C1 segment of cervical spinal cord (tissue), 14 donors: ENCODE data around the gene MAP2K6.
A peak's percentile ranks its signal among the peaks of the same experiment; 100 is the strongest.

ENCODE experiments used
- DNase-seq, 14 donors: peaks; one replicate each; lab custom pipeline; 2025; lab: John Stamatoyannopoulos, UW

The MAP2K6 gene

GRCh38 chr17:69534235-69534621, 119.7 kb downstream of the MAP2K6 start:
- DNase-seq: no peak

GRCh38 chr17:69535016-69535570, 120.6 kb downstream of the MAP2K6 start:
- no peak for DNase-seq

- no peak for DNase-seq
Observed at GRCh38 chr17:69538795-69539194, 124.3 kb downstream of the MAP2K6 start.

DNA sequence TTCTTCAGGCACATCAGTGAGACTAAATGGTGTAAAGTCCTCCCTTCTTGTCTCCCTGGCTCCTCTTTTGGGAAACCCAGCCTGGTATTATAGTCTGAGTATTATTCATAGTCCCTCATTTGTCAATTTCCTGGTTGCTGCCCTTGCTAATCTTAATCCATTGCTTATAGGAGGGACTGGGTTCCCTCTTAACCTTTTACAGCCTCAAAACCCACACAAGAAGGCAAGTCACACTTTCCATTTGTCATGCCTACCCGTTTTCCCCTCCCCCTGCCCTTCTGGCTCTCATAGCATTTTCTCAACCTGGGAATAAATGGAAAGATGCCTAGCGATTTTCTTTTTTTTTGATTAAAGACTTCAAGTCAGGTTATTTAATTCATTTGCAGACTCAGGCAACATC, 124.8 kb downstream of the MAP2K6 start:
- DNase-seq: no peak

DNA sequence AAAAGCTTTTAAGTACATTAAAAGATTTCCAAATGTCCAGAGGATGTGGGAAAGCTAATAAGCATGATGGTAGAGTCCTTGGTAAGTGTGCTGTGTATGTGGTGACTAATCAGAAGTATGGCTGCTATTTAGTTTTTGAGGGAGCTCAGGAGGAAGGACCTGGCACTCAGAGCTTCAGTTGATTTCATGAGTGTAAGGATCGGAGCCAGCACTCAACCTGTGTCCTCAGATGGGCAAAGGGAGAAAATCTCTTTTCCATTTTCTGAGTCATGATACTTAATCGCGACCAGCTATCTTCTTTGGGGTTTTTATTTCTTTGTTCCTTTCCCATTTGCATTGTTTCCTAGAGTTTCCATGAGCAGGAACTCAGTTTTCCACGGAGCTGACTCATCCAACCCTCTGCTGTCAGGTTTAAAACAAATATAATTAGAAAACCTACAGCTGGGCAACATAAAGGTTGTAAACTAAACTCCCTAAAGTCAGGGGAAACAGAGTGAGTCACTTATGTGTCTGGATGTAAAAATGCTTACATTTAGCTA, 125.4 kb downstream of the MAP2K6 start:
- no peak for DNase-seq

DNA sequence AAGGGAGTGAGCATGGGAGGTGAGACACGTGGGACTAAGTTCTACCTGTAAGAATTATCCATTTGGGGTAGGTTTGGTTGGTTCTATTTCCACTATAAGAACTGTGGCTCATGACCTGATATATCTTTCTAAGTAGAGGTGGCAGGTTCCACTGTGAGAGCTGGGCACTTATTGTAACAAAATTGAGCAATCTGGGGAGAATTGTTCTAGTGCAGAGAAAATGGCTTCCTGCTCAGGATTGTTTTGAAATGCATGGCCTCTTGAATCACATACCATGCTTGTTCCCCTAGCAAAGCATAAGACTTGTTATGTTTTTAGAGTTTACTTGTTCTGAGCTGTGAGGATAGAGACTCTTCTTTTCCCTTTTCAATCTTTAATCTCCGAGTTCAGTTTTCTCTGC, 125.9 kb downstream of the MAP2K6 start:
- DNase-seq: no peak

DNA sequence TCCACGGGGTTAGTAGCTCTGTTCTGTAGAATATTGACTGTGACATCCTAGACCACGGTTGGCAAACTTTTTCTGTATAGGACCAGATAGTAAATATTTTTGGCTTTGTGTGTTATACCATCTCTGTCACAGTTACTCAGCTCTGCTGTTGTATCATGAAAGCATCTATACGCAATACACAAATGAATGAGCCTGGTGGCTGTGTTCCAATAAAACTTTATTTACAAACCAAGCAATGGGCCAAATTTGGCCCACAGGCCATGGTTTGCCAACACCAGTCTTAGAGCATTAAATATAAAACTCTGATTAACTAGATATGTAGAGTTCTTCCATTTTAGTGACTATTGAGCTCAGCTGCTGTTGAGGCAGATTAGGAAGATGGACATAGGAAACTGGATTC, 132.7 kb downstream of the MAP2K6 start:
- no peak for DNase-seq

- no peak for DNase-seq
Observed at GRCh38 chr17:69547947-69548346, 133.4 kb downstream of the MAP2K6 start.

DNA sequence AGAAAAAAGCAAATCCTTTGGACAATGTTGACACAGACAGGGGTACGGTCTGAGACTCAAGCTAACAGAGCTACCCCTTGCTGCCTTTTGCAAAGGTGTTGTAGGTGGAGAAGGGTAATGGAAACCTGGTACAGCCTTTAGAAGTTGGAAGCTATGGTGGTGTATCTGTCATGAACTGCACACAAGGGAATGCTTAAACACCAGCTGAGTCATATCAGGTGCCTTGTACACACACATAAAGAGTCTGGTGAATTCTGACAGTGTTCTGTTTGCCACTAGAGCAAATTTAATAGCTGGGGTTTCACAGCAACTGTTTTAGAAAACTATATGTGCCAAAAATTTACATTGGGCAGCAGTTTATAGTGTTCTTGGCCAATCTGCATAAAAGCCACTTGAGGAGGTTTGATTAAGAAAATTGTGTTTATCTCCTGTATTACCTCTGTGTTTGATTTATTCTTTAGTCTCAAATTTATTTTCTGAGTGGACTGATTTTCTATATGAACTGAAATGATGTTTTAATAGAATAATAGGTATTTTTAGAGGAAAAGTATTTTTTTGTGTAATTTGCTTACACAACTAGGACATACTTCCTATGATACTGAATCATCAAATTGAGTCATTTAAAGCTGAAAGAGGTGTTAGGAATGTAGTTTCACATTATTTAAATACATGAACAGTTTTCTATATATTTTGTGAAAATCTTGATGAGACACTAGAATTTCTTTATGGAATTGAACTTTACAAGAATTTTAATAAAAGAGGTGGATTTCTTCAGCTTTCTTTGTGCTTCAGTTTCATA, 136.9 kb downstream of the MAP2K6 start:
- DNase-seq: no peak

- DNase-seq: no peak
Observed at GRCh38 chr17:69552986-69553667, 138.6 kb downstream of the MAP2K6 start.

DNA sequence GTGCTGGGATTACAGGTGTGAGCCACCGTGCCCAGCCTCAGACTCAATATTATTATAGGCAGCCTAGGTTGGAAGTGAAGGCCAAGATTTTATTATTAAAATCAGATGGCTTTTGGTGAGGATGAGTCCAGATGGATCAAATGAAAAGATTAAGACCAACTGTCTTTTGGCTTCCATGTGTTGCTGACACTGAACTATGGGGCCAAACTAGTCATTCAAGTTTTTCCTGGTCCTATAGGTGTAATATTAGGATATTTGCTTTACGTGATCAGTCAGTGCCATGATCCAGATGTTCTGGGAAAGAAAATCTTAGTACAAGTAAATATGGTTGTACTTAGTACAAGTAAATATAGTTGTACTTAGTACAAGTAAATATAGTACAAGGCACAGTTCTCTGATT, 140.6 kb downstream of the MAP2K6 start:
- DNase-seq: no peak

- DNase-seq: no peak
Observed at GRCh38 chr17:69557339-69557738, 142.8 kb downstream of the MAP2K6 start.

DNA sequence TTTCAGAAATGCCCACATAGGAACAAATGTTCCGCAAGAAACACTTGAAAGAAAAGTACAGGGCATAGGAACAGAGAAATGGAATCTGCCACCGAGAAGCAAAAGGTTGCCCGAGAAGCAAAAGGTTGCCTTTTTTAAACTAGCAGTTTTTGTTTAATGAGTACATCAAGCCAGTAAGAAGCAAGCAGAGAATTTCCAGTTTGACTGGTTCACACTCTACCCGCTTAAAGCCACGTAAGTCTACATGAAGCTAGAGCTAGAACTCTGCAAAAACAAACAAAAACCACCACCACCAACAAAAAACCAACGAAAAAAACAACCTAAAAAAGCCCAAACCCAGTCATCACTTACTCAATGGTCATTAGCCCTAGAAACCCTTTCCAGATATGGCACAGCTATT, 144.3 kb downstream of the MAP2K6 start:
- DNase-seq: no peak

DNA sequence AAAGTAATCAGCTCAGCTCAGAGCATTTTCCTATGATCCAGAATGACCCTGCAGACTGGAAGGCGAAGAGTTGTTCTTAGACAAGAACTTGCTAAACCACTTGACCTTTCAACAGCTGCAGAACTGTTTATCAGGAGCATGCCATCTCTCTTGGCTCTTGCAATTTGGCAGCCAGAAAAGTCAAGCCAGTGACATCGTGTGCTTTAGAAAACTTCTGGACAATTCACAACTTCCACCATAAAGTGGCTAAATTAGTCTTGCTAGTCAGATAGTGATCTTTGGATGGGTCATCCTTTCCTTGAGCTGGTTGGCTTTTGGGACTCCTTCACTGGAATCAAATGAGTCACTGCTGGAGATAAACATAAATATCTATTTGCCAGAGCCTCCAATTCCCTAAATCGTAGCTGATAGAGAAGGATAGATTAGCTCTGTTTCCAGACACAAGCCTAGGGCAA, 146.5 kb downstream of the MAP2K6 start:
- DNase-seq: no peak

- no peak for DNase-seq
Observed at GRCh38 chr17:69561462-69561861, 147.0 kb downstream of the MAP2K6 start.

- no peak for DNase-seq
Observed at GRCh38 chr17:69565447-69565846, 150.9 kb downstream of the MAP2K6 start.

GRCh38 chr17:69567130-69567529, 152.6 kb downstream of the MAP2K6 start:
- DNase-seq: no peak

GRCh38 chr17:69572747-69573146, 158.2 kb downstream of the MAP2K6 start:
- no peak for DNase-seq

DNA sequence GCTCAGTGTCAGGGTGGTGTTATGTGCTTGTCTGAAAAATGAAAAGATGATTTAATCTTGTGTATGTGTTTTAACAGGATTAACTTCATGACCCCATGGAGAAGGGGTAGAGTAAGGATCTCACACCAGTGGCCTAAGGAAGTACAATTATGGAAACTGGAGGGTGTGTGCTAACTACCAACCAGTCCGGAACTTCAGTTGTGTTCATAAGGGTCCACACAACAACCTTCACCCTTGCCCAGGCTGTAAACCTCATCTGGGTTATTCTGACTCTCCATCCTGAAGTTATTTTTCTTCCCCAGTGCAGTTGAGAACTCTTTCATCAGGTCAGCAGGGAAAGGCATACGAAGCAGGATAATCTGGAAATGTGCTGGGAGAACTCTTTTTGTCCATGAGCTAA, 158.9 kb downstream of the MAP2K6 start:
- no peak for DNase-seq

GRCh38 chr17:69574257-69575197, 160.0 kb downstream of the MAP2K6 start:
- no peak for DNase-seq

DNA sequence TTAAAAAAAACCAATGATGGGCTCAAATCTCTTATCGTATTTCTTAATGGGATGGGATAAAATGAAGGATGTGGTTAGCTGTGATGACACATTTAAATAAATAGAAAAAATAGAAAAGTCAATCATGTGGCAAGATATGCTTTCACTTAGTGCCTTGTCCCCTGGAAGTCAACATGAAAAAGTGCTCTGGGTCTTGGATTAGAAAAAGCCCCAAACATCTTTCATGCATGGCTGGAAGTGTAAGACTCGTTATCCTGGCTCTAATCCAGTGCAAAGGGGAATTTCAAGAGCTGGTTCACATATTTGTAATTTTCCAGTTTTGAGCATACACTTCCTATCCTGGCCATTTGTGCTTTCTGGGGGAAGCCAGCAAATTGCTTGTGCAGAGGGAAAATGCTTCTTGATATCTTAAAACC, 160.9 kb downstream of the MAP2K6 start:
- peak in 1 of 14 donors; percentile 6 for DNase-seq
